GM20000 (cell line): ENCODE measurements around the gene IRF3.

ENCODE experiments used
- DNase-seq: peaks from one replicate; pipeline ENCODE4 v3.0.0; 2012; ENCODE audit warnings: low spot score
- TF ChIP-seq, protein P1 (sequence below): IDR thresholded peaks from 2 replicates; pipeline ENCODE4 v1.5.1; 2012; ENCODE audit warnings: mild to moderate bottlenecking, control low read depth; ENCODE audit errors: extremely low read depth, missing control alignments

Gene IRF3

DNA sequence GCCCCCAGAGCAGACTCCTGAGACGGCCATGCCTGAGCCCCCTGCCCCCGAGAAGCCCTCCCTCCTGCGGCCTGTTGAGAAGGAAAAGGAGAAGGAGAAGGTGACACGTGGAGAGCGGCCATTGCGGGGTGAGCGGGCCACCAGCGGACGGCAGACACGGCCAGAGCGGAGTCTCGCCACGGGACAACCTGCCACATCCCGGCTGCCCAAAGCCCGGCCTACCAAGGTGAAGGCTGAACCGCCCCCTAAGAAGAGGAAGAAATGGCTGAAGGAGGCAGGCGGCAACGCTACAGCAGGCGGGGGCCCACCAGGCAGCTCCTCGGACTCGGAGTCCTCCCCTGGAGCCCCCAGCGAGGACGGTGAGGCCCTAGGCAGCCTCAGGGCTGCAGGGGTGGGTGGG lies 49.8 kb downstream of the IRF3 start:
- TF ChIP-seq, protein P1, sequence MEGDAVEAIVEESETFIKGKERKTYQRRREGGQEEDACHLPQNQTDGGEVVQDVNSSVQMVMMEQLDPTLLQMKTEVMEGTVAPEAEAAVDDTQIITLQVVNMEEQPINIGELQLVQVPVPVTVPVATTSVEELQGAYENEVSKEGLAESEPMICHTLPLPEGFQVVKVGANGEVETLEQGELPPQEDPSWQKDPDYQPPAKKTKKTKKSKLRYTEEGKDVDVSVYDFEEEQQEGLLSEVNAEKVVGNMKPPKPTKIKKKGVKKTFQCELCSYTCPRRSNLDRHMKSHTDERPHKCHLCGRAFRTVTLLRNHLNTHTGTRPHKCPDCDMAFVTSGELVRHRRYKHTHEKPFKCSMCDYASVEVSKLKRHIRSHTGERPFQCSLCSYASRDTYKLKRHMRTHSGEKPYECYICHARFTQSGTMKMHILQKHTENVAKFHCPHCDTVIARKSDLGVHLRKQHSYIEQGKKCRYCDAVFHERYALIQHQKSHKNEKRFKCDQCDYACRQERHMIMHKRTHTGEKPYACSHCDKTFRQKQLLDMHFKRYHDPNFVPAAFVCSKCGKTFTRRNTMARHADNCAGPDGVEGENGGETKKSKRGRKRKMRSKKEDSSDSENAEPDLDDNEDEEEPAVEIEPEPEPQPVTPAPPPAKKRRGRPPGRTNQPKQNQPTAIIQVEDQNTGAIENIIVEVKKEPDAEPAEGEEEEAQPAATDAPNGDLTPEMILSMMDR, result no peak
- DNase-seq, result no peak

DNA sequence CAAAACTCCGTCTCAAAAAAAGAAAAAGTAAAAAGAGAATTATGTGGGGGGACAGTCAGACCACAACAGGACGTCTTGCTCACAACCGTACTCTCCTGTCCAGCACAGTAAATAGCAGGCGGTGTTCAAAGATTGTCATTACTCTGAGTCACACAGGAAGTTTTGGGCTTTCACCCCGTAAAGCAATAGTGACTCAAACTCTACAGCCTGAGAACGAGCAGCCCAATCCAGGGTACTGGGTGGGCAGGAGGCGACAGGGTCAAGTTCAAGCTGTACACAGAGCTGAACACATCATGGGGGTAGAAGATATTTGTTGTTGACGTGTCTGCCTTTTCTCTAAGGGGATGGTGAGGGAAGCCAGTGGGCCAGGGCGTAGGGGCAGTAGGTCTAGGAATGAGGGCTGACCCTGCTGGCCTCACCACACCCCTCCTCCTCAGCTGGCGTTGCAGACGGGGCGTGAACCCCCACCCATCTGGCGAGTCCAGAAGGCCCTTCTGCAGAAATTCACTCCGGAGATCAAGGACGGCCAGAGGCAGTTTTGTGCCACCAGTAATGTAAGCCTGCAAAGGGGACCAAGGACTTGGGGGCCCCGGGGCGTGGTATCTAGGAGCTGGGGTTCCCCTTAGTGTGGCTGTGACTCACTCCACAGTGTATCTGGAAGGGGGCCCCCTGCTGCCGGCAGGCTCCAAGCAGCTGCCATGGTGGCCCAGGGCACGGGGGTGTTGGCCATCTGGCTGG lies 51.4 kb downstream of the IRF3 start:
- DNase-seq, result no peak
- TF ChIP-seq, protein P1, result no peak

DNA sequence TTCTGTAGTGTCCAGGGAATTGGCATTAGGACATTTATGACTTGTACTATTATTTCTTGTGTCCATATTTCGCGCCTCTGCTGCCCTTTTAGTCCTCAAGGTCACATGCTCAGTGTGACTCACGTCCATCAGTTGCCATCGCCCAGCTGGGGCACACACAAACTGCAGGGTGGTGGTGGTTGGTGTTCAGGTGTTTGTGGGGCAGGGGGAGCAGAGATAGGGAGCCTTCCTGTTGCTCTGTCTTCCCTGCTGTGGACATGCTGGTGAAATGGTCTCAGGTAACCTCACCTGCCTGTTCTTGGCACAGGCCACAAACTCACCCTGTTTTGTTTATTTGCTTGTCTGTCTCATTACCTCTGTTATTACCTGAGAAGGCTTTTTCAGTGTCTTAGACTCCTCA lies 52.3 kb downstream of the IRF3 start:
- no peak for DNase-seq
- TF ChIP-seq, protein P1, result no peak
